DND-41 (cell line): ENCODE measurements around the gene MVB12B.

Experiments used
- ATAC-seq: fragments of 200-7000 bp; cut with Tn5 transposase; 3 replicates; pipeline ENCODE4 v1.9.1; 2021; ENCODE audit warnings: low read depth; ENCODE audit not compliant: insufficient read depth
- DNase-seq: peaks from one replicate; pipeline ENCODE4 v3.0.0-alpha.2; 2020
- H2AFZ ChIP-seq: 2 replicates; pipeline ENCODE4 v1.6.0; 2012; ENCODE audit warnings: low read depth, low read length
- H3K27ac ChIP-seq: 2 replicates; pipeline ENCODE4 v1.5.1; 2012; ENCODE audit warnings: low read length, inconsistent platforms
- H3K27me3 ChIP-seq: fragments of 200-600 bp; sonication (generic); 2 replicates; pipeline ENCODE4 v1.6.0; 2012; ENCODE audit warnings: low read length, mild to moderate bottlenecking, inconsistent platforms; ENCODE audit not compliant: insufficient read depth, poor library complexity
- H3K36me3 ChIP-seq: 2 replicates; pipeline ENCODE4 v1.5.1; 2012; ENCODE audit warnings: low read length, inconsistent platforms; ENCODE audit not compliant: insufficient read depth
- H3K4me1 ChIP-seq: 2 replicates; pipeline ENCODE4 v1.5.1; 2012; ENCODE audit warnings: mild to moderate bottlenecking, low read length; ENCODE audit not compliant: insufficient read depth
- H3K4me2 ChIP-seq: 2 replicates; pipeline ENCODE4 v1.6.0; 2012; ENCODE audit warnings: mild to moderate bottlenecking, moderate library complexity, low read length, inconsistent platforms; ENCODE audit not compliant: insufficient read depth
- H3K4me3 ChIP-seq, 2 experiments: fragments of 200-600 bp in 1 of 2; shearing (Covaris generic) in 1 of 2; 2 replicates each; pipeline ENCODE4 v1.5.1; 2012 to 2016; ENCODE audit warnings: inconsistent platforms in 2 of 2, low read length in 2 of 2, mild to moderate bottlenecking in 2 of 2, low read depth in 1 of 2, moderate library complexity in 1 of 2
- H3K79me2 ChIP-seq: 2 replicates; pipeline ENCODE4 v1.6.0; 2012; ENCODE audit warnings: low read length, inconsistent platforms; ENCODE audit not compliant: insufficient read depth
- H3K9ac ChIP-seq: 2 replicates; pipeline ENCODE4 v1.6.0; 2012; ENCODE audit warnings: low read depth, mild to moderate bottlenecking, inconsistent platforms, low read length, moderate library complexity
- H3K9me3 ChIP-seq: 2 replicates; pipeline ENCODE4 v1.5.1; 2012; ENCODE audit warnings: low read length, moderate library complexity, mild to moderate bottlenecking, inconsistent platforms; ENCODE audit not compliant: insufficient read depth, severe bottlenecking
- H4K20me1 ChIP-seq: 2 replicates; pipeline ENCODE4 v1.6.0; 2012; ENCODE audit warnings: low read length; ENCODE audit not compliant: insufficient read depth
- EZH2 ChIP-seq: IDR thresholded peaks from 3 replicates; pipeline ENCODE4 v1.6.1; 2012; ENCODE audit warnings: borderline replicate concordance, low read depth, mild to moderate bottlenecking, moderate library complexity, low read length, inconsistent platforms; ENCODE audit not compliant: severe bottlenecking
- TF ChIP-seq, protein P1 (sequence below): IDR thresholded peaks from 2 replicates; pipeline ENCODE4 v1.5.1; 2012; ENCODE audit warnings: borderline replicate concordance, low read length, moderate library complexity, mild to moderate bottlenecking; ENCODE audit not compliant: poor library complexity, severe bottlenecking; ENCODE audit errors: extremely low read depth

MVB12B gene

GRCh38 chr9:126378761-126379160, 52.1 kb downstream of the MVB12B start:
- TF ChIP-seq, protein P1, sequence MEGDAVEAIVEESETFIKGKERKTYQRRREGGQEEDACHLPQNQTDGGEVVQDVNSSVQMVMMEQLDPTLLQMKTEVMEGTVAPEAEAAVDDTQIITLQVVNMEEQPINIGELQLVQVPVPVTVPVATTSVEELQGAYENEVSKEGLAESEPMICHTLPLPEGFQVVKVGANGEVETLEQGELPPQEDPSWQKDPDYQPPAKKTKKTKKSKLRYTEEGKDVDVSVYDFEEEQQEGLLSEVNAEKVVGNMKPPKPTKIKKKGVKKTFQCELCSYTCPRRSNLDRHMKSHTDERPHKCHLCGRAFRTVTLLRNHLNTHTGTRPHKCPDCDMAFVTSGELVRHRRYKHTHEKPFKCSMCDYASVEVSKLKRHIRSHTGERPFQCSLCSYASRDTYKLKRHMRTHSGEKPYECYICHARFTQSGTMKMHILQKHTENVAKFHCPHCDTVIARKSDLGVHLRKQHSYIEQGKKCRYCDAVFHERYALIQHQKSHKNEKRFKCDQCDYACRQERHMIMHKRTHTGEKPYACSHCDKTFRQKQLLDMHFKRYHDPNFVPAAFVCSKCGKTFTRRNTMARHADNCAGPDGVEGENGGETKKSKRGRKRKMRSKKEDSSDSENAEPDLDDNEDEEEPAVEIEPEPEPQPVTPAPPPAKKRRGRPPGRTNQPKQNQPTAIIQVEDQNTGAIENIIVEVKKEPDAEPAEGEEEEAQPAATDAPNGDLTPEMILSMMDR = no peak
- no peak for TF ChIP-seq EZH2
- H3K4me3 ChIP-seq = no peak overlapping the region
- no peaks in the 10 kb centered on the region for H3K9me3 ChIP-seq
- no peak overlapping the region for H3K4me2 ChIP-seq
- H3K9ac ChIP-seq = no peak overlapping the region
- H3K4me1 ChIP-seq = peaks cover 10% of the 10 kb centered on the region
- DNase-seq = no peak
- no peak for ATAC-seq
- no peak overlapping the region for H3K27ac ChIP-seq
- no peak overlapping the region for H2AFZ ChIP-seq
- H3K27me3 ChIP-seq = no peaks in the 10 kb centered on the region
- no peaks in the 10 kb centered on the region for H3K36me3 ChIP-seq
- no peaks in the 10 kb centered on the region for H3K79me2 ChIP-seq
- H4K20me1 ChIP-seq = peaks cover 8% of the 10 kb centered on the region; the same call in 1 of the 2 replicates

DNA sequence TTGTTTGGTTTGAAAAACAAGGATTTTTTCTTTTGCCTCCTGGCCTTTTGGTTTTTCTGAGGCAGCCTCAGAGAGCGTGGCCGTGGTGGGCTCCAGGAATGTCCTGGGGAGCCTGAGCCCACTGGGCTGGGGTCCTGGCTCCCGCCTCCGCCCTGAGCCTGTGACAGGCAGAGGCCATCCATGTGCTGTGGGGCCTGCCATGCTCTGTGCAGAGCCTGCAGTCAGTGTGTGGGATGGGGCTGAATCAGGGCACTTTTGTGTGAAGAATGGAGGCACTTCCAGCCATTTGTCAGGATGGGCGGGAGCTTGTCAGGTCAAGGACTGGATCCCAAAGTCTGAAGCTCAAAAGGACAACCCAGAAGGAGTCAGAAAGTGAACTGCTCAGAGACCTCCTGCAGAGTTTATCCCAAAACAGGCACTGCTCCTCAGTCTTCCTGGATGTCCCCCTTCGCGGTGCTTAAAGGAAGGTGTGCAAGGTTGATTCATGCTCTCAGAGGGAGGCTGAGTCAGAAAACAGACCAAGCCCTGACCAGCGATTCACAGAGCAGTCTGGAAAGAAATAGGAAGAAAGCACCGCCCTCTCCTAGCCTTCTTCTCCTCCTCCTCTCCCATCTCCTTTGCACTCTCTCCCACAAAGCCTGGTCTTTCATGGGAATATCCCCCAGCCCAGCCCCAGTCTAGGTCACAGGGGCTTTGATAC, 53.2 kb downstream of the MVB12B start:
- no peak for ATAC-seq
- no peak overlapping the region for H3K9ac ChIP-seq
- TF ChIP-seq EZH2 = no peak
- TF ChIP-seq, protein P1 = no peak

GRCh38 chr9:126380447-126380846, 53.8 kb downstream of the MVB12B start:
- no peak for ATAC-seq
- Histone ChIP-seq H3K36me3 (no peaks in the 10 kb centered on the region), H3K27ac (no peak overlapping the region), H3K4me2 (no peak overlapping the region), H3K9me3 (no peaks in the 10 kb centered on the region), H4K20me1 (peaks cover 8% of the 10 kb centered on the region; the same call in 1 of the 2 replicates), H2AFZ (no peak overlapping the region), H3K4me1 (peaks cover 8% of the 10 kb centered on the region), H3K4me3 (no peak overlapping the region), H3K27me3 (no peaks in the 10 kb centered on the region), H3K9ac (no peak overlapping the region), H3K79me2 (no peaks in the 10 kb centered on the region)
- TF ChIP-seq, protein P1 = no peak
- no peak for TF ChIP-seq EZH2
- DNase-seq = no peak

More for the DNA sequence above, 53.2 kb downstream of the MVB12B start:
- Histone ChIP-seq H3K79me2 (no peaks in the 10 kb centered on the region), H3K36me3 (no peaks in the 10 kb centered on the region), H3K4me3 (no peak overlapping the region), H2AFZ (no peak overlapping the region), H3K27me3 (no peaks in the 10 kb centered on the region), H3K9me3 (no peaks in the 10 kb centered on the region), H3K4me1 (peaks cover 10% of the 10 kb centered on the region), H3K4me2 (no peak overlapping the region), H4K20me1 (peaks cover 8% of the 10 kb centered on the region; the same call in 1 of the 2 replicates), H3K27ac (no peak overlapping the region)
- DNase-seq = no peak
